HG03139 (cell line): Measurements from ENCODE around the gene ALMS1.
A peak's percentile ranks its signal among the peaks of the same experiment; 100 is the strongest.
"Not testable (repeated sequence)": the region's sequence is repeated elsewhere in the genome, so short reads cannot be mapped to it uniquely, and the experiment has no call there.

Experiments used
- ATAC-seq: cut with Tn5 transposase; IDR thresholded peaks from one replicate; pipeline ENCODE4 v1.9.1; 2021; ENCODE audit not compliant: unreplicated experiment

Gene ALMS1

GRCh38 chr2:73385504-73386341, at the start of gene ALMS1:
Gene ALMS1 (plus strand): TSS chr2:73385836. CDS start chr2:73385869, 33 bp downstream.
- peak; percentile 90 for ATAC-seq

GRCh38 chr2:73337828-73338227, 47.8 kb upstream of the ALMS1 start:
- ATAC-seq = no peak

GRCh38 chr2:73339201-73339600, 46.4 kb upstream of the ALMS1 start:
- ATAC-seq = no peak

GRCh38 chr2:73341039-73341438, 44.6 kb upstream of the ALMS1 start:
- ATAC-seq = no peak

- no peak for ATAC-seq
Measured at GRCh38 chr2:73343992-73344391, 41.6 kb upstream of the ALMS1 start.

GRCh38 chr2:73344747-73345146, 40.9 kb upstream of the ALMS1 start:
- ATAC-seq = not testable (repeated sequence)

GRCh38 chr2:73350035-73350691, 35.5 kb upstream of the ALMS1 start:
- no peak for ATAC-seq

- ATAC-seq = no peak
Measured at GRCh38 chr2:73356097-73356496, 29.5 kb upstream of the ALMS1 start.

GRCh38 chr2:73359915-73360697, 25.5 kb upstream of the ALMS1 start:
- no peak for ATAC-seq

GRCh38 chr2:73366060-73366459, 19.6 kb upstream of the ALMS1 start:
- ATAC-seq = no peak

GRCh38 chr2:73368781-73369180, 16.9 kb upstream of the ALMS1 start:
- no peak for ATAC-seq

GRCh38 chr2:73370348-73370747, 15.3 kb upstream of the ALMS1 start:
- no peak for ATAC-seq

GRCh38 chr2:73373344-73373743, 12.3 kb upstream of the ALMS1 start:
- no peak for ATAC-seq

- ATAC-seq = no peak
Measured at GRCh38 chr2:73374269-73374668, 11.4 kb upstream of the ALMS1 start.

- ATAC-seq = no peak
Measured at GRCh38 chr2:73376681-73377080, 9.0 kb upstream of the ALMS1 start.

- no peak for ATAC-seq
Measured at GRCh38 chr2:73383036-73383435, 2.6 kb upstream of the ALMS1 start.

- ATAC-seq = no peak
Measured at GRCh38 chr2:73385123-73385503, 523 bp upstream of the ALMS1 start.

- no peak for ATAC-seq
Measured at GRCh38 chr2:73386342-73386868, 769 bp downstream of the ALMS1 start.

GRCh38 chr2:73386894-73387636, 1.4 kb downstream of the ALMS1 start:
- ATAC-seq = no peak

GRCh38 chr2:73402386-73403103, 16.9 kb downstream of the ALMS1 start:
- no peak for ATAC-seq
